Renal pelvis (tissue), 4 donors: ENCODE results near the gene LRRC47. TPM values are rescaled to one million over a fixed set of nuclear protein-coding genes. Genes with fewer than 3 reads are reported as not detected.

Source experiments
- DNase-seq: peaks from one replicate; pipeline ENCODE4 v3.0.0-alpha.2; 2013
- polyA plus RNA-seq, 3 donors: library from polyadenylated mRNA; unstranded; fragments of 120-200 nt; gene quantifications; one replicate each; pipeline ENCODE4 v1.2.1, GENCODE V29; 2013; ENCODE audit not compliant: insufficient read length in 3 of 3

Gene LRRC47
- polyA plus RNA-seq, 3 donors = 61.5 to 74.2 (median 64.4) TPM

DNA sequence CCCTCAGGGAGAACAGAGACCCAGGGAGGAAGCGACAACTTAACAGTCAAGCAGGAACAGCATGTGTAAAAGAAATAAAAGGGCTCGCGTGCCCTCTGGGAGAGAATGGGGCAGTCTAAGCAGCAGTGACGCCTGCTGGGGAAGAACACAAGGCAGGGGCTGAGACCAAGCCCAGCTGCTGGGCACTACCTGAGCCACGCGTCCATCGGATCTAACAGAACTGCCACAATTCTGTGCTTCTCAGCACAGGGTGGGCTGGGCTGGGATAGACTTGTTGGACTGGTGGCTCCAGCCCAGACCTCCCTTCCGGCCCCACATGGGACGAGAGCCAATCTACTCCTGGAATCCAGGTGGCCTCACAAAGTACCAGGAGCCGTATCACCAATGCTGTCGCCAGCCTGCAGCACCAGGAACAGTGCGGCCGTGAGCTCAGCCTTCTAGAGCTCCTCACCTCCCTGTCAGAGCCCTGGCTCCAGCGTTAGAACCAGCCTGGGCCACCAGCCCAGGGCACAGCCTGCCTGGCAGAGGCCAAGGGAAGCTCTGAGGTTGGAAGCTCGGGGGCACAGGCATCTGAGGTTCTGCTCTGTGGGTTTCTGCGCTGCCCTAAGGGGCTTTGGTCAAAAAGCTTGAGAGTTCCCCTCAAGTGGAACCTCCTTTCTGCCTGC is 7.4 kb downstream of the LRRC47 start:
- DNase-seq = no peak

DNA sequence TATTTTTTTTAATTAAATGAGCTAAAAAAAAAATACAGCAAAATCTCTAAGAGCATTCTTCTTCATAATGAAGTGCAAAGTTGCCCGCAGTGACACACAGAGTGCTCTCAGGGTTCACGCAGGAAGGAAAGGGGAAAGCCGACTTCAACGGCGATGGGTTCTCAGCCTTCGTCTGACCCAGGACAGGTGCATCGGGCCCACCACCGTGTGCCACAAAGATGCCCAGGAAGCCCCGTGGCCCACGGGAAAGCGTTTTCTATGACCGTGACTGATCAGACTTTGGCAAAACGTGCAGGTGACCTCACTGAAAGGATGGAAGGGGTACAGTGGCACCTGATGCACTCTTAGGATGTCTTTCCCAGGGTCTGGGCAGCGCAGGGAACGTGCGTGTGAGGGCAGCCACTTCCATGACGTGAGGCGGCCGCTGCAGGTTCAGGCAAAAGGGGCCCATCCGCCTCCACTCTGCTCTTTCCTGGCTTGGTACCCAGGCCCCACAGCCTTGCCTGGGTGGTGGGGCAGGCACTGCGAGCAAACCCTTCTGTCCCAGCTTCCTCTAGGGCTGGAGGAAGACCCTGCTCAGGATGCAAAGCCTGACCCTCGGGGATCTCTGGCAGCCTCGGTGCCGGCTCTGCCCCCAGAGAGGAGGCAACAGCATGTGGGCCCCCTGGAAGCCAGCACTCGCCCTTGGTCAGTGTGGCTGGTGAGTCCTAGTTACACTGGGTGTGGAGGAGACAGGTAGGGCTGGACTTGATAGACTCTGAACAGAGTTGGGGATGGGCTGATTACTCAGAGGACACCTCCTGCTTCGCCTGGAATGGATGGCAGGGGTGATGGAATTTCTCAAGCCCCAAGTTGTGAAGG is 8.3 kb downstream of the LRRC47 start:
- no peak for DNase-seq

DNA sequence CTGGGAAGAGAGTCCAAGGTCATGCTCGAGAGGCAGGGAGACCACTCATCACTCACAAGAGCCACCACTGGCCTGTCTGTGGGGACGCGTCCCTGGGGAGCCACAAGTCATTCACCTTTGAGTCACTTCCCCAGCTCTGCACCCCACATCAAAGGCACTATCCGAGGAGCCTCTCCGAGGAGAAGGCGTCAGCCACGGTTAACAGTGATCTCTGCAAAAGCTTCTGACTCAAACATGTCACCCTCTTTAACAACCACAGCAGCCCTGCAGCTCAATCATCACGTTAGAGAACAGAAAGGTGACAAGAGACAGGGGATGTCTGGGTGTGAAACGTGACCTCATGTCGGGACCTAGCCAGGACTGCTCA is 9.0 kb downstream of the LRRC47 start:
- no peak for DNase-seq

DNA sequence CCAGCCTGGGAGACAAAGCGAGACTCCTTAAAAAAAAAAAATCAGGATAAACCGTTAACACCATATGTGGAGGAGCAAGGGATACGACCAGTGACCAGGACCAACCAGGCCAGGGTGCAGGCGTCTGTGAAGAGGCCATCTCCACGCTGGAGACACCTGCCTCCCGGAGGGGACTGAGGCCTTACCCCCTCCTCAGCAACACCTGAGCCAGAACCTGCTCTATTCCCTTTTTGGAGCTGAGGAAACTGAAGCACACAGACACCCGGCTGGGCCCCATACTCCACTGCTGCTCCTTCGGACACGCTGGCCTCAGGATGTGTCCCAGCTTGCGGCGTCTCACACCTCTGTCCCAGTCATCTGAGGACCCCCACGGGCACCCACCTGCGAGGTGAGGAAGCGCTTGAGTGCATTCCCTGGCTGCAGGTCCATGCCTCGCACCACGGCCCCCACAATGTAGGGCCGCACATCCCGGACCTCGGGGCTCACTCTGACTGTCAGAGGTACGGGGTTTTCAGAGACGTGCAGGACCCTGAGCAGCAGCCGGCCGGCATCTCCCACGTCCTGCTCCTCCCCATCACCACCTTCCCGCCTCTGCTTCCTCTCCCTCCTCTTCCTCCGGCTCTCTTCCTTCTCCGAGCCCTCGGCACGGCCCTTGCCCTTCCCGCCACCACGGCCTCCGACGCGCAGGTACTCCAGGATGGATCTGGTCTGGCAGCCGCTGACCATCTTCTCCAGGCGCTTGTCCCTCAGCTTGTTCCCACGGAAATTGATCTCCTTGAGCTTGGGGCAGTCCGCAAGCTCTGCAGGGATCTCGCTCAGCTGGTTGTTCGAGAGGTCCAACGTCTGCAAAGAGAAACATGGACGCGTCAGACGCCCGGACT is 9.6 kb downstream of the LRRC47 start:
- DNase-seq = no peak

DNA sequence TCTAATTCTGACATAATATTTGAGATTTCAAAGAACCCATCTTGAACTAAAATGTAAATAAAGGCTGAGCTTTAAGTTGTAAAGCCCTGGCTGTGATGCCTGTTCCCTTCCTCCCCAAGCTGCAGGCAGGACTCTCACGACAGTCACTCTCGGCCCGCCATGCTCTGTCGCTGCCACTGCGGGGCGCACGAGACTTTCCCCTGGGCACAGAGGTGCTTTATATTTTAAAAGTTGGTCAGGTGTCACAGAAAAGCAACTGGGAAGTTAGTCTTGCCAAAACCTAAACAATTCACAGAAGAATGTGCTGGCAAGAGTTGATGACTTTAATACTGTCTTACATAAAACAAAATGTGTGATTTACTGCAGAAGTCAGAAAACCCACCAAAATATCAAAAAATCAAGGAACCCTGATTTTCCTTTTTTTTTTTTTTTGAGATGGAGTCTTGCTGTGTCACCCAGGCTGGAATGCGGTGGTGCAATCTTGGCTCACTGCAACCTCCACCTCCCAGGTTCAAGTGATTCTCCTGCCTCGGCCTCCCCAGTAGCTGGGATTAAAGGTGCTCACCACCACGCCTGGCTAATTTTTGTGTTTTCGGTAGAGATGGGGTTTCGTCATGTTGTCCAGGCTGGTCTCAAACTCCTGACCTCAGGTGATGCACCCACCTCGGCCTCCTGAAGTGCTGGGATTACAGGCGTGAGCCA is 10.7 kb downstream of the LRRC47 start:
- no peak for DNase-seq

DNA sequence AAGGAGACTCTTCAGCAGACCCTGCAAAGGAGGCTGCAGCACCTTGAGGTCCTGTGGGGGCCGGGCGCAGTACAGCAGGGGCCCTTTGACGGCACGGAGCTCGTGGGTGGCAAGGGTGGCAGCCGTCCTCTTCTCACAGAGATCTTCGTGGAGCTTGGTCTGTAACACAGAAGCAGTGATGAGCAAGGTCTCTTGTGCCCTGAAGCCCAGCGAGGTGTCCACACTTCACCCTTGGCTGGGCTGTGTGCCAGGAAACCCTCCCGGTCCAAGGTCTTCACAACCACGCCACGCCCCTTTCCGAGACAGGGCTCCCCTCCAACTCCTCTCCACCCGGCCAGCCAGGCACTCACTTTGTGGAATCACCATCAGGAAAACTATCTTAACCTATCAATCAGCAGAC is 11.3 kb downstream of the LRRC47 start:
- DNase-seq = no peak

DNA sequence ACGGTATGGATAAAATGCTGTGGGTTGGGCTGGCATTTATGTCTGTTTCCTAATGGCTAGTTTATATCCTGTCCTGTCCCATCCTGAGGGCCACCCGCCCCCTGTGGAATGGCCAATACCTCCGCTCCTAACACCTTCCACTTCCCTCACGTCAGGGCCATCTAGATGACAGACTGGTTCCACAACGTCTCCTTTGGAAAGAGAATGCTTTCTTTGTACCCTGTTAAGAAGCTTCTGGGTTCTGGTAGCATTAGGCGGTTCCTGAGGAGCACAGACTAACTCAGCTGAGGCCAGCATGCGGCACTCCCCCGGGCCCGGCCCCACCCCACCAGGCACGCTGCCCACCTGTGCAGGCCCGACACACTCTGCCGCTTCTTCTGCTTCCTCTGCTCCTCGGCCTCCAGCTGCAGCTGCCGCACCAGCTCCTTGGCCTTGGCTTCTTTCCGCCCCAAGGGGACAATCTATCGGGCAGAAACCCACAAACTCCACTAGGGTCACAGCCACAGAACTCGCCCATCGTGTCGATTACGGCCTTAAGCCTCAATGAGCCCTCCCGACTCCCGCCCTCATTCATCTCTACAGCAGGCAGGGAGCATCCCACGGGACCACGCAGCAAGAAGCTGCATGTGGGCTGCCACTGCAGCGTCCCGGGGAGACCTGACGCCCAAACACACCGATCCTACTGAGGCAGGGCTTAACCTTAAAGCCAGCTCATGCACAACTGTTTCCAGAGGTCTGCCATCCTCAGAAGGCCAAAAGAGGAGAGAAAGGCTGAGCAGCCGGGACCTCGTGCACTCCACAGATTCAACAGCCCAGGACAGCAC is 12.4 kb downstream of the LRRC47 start:
- no peak for DNase-seq

DNA sequence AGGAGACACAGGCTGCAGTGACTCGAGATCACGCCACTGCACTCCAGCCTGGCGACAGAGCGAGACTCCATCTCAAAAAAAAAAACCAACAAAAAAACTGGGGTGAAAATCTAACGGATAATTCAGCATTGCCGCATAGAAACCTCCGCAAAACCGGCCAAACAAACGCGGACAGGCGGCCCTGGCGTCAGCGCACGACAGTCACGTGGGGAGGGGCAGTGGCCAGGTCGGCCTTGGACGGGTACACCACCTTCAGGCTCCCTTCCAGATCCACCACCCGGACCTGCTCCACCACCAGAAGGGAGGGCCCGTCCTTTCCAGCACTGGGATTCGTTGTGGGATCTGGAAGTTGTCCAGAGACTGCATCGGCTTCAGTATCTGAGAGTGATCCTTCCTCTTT is 15.4 kb downstream of the LRRC47 start:
- no peak for DNase-seq

DNA sequence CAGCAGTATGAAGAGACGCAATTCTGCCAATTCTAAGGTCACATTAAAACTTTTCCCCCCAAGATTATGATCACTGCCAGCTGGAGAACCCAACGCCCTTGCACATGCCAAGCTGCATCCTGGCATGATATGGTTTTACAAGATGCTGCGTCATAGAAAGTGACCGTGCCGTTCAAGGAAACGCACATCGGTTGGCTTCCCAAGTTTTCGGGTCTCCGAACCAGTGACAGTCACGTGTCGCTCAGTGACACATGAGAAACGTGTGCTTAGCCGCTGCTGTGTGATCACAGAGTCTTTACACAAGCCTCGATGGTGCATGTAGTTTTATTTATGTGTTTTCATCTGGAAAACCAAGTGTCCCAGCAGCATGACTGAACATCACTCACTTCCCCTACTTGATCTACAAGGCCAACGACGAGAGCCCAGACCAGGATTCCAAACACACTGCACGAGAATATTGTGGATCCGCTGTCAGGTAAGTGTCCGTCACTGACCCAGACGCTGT is 16.3 kb downstream of the LRRC47 start:
- DNase-seq = no peak

DNA sequence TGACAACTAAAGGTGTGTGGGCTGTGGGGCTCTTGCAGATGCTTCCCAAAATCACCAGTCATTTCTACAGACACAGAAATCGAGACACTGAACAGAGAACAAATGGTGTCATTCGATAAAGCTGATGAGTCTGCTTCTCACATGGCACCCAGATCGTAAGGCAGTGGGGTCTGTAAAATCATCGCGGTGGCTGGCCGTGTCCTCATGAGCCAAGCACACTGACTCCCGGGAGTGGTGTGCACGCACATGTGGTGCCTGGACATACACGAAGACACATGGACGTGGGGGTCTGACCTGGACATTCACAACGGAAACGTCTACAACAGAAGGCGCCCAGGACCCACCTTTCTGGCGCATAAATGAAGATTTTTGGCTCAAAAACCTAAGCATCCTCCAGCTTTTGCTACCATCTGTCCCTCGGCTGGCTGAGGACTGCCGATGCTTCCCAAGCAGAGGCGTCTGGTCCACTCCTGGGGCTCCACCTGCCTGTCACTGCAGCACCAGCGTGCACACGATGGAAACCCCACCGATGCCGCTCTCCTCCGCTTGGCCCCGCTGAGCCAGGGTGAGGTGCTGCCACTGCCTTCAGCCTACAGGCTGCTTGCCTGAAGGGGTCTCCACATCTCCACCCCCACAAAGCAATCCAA is 16.9 kb downstream of the LRRC47 start:
- DNase-seq = no peak

DNA sequence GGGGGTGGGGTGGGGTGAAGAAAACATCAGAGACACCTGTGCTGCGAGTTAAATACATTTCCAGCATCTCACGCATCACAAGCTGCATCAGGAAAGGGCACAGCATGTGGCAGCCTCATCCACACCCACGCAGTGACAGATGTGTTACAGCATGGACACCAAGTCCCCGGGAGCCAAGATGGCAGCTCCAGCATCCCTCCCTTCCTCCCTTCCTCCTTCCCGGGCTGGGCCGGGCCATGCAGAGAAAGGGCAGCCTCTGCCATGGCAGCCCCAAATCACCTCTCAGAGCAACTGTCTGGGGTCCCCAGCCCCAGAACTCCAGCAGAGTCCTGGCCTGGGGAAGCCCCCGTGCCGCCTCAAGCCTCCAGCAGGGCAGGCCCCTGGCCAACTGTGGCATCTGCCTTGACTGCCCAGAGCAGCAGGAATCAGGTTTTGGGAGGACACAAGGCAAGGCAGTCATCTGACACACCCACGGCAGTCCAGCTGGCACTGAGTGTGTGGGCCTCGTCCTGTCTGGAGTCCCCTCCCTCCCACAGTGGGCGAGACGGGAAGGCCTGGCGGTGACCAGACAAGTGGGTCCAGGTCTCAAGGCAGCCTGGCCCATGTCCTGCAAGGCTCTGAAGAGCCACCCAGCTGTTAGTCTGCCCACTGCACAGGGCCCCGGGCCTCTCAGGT is 17.6 kb downstream of the LRRC47 start:
- no peak for DNase-seq

DNA sequence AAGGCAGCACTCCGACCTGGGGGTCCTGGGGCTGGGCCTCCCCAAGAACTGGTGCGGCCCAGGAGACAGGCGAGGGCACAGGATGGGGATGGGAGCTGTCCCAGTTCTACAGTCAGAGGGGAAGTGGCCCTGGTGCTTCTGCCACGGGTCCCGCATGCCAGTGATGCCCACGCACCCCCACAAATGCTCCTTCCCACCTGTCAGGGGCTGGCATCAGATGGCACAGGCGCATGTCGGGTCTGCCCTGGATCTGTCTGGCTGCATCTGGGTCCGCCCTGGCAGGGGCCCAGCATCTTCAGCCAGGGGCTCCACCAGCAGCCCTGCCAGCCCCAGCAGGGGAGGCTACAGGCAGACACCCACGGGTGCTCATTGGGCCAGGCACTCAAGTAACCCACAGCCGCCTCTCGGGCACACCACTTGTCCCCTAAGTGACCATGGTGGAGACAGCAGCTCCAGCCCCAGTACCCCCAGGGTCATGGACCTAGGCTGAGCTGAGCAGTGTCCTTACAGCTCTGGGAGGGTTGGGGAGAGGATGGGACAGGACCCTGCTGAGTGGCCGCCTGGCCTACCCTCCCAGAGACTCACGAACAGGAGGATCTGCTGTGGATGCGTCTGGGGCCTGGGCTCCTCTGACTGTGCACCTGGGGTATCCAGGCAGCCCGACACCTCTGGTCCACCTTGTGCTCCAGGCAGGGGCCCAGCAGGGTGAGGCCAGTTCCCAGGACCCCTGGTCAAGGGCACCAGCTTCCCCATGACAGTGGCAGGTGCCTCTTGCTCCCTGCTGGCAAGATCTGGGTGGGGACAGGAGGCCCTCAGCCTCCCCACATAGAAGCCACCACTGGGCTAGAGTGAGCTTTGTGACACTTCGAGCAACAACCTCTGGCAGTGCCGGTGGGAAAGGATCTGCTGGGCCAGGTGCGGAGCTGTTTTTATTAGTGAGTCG is 18.4 kb downstream of the LRRC47 start:
- no peak for DNase-seq

DNA sequence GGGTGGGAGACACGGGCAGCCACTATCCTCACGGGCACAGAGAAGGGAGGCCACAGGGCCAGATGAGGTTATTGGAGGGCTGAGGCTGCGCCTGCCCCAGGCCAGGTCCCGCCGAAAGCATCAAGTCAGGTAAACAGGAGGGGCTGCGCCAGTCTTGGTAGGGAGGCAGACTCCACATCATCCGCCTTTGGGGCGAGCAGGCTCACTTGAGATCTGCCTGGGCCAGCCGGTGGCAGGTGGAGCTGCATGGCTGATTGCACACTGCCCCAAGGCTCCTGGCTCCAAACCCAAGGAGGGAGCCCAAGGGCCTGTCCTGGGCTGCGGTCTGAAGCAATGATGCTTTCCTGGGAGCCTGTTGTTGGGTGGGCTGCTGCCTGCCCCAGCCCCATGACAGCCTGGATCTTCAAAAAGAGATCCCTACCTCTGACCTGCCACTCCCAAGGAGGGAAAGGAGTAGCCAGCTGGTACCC is 19.2 kb downstream of the LRRC47 start:
- no peak for DNase-seq

DNA sequence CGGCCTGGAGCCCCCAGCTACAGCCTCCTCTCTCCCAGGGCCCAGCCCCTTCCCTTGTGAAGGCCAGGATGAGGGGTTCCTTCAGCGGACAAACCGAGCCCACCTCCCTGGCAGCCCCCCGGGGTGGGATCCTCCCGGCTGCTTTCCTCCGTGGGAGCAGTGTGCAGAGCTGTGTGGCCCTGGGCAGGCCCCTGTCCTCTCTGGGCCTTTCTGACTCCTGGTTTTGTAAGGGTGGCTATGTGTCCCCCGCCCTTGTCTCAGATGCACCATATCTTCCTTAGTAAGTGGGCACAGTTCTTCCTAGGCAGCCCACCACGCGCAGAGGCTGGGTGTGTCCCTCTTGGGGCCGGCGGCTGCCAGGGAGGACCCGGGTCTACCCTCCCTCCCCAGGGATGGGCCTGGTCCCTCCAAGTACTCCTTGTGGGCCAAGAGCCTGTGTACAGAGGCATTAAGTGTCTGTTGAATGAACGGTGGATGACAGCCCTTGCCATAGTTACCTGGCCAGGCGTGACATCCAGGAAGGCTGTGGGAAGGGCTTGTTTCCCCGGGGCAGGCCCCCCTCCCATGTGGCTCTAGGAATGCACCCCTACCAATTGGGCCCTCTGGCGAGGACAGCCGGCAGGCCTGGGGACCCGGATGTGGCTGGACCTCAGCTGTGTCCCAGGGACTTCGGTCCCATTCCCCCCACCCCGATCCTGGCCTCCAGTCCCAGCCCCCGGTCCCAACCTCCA is 19.9 kb downstream of the LRRC47 start:
- no peak for DNase-seq

DNA sequence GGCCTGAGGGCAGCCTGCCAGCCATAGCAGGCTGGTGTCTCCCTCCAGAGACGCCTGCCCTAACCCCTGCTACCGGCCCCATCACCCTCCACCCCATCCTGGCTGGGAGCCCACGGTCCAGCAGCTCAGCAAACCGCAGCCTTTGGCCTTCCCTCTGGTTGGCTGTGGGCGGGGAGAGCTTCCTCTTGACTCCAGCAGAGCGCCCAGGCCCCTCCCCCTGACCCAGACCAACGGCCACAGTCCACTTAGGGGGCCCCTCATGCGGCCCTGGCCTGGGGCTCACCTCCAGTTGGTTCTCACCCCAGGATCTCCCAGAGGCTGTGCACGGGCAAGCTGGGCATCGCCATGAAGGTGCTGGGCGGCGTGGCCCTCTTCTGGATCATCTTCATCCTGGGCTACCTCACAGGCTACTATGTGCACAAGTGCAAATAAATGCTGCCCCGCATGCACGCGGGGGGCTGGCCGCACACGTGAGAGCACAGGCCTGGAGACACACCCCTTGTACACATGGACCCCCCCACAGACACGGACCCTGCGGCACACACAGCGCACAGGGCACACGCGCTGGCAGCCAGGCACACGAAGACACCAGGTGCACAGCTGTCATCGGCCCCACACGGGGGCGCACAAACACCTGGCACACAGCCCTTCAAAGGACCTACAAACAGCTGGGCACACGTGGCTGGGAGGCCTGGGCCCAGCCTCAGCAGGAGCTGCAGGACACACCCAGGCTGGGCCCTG is 20.6 kb downstream of the LRRC47 start:
- peak; percentile 72 for DNase-seq

DNA sequence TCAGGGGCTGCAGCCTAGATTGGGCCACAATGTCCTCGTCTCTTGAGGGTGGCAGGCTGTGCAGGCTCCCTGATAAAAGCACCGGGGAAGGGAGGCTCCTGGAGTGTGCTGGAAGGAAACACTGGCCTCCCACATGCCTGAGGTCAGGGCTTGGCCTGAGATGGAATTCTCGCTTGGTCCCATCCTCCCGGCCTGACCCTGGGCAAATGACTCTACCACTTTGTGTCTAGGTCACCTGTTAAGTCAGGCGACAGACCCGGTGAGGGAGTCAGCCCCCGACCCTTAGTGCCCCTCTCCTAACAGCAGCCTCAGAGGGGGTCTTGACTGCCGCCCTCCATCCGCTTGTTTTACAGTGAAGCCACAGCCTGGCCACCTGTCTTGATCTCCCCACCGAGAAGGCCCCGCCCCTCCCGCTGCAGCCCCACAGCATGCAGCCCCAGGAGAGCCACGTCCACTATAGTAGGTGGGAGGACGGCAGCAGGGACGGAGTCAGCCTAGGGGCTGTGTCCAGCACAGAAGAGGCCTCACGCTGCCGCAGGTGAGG is 21.3 kb downstream of the LRRC47 start:
- DNase-seq = no peak
